Spleen (tissue), 11 donors: Measurements from ENCODE around the gene C11orf65. TPM values are rescaled to one million over a fixed set of nuclear protein-coding genes. Genes with fewer than 3 reads are reported as not detected.

ENCODE experiments used
- DNase-seq: peaks from one replicate; pipeline ENCODE4 v3.0.0-alpha.2; 2020
- H3K27ac ChIP-seq, 8 donors: fragments of 200-600 bp; sonication (generic) in 7 of 8; 1 replicate in 4 of 8; 2 replicates in 4 of 8; pipeline versions ENCODE4 v1.5.0 to v1.8.0; 2016 to 2021; ENCODE audit warnings: inconsistent platforms in 4 of 8, mild to moderate bottlenecking in 4 of 8, moderate library complexity in 1 of 8
- H3K27me3 ChIP-seq, 7 donors: fragments of 200-600 bp; sonication (generic) in 6 of 7; replicated peaks in 1 of 7; 1 replicate in 4 of 7; 2 replicates in 3 of 7; pipeline versions ENCODE4 v1.5.0 to v1.8.0; 2016 to 2021; ENCODE audit warnings: inconsistent platforms in 3 of 7, mild to moderate bottlenecking in 1 of 7
- H3K36me3 ChIP-seq, 6 donors: fragments of 200-600 bp; sonication (generic) in 5 of 6; 1 replicate in 4 of 6; 2 replicates in 2 of 6; pipeline versions ENCODE4 v1.5.0 to v1.8.0; 2016 to 2021; ENCODE audit warnings: inconsistent platforms in 2 of 6
- H3K4me1 ChIP-seq, 6 donors: fragments of 200-600 bp; sonication (generic) in 5 of 6; 1 replicate in 3 of 6; 2 replicates in 3 of 6; pipeline versions ENCODE4 v1.5.0 to v1.8.0; 2016 to 2021; ENCODE audit warnings: inconsistent platforms in 3 of 6
- H3K4me3 ChIP-seq, 8 donors: fragments of 200-600 bp; sonication (generic) in 7 of 8; 1 replicate in 4 of 8; 2 replicates in 4 of 8; pipeline versions ENCODE4 v1.5.0 to v1.8.0; 2016 to 2021; ENCODE audit warnings: inconsistent platforms in 4 of 8, mild to moderate bottlenecking in 4 of 8, moderate library complexity in 2 of 8
- H3K9me3 ChIP-seq, 8 donors: fragments of 200-600 bp; sonication (generic) in 7 of 8; 1 replicate in 4 of 8; 2 replicates in 4 of 8; pipeline versions ENCODE4 v1.5.0 to v1.8.0; 2016 to 2021; ENCODE audit warnings: inconsistent platforms in 4 of 8
- CTCF ChIP-seq, 11 experiments: fragments of 200-600 bp in 7 of 11; fragments of 450-650 bp in 4 of 11; sonication (generic) in 4 of 11; IDR thresholded peaks in 8 of 11; conservative IDR thresholded peaks in 3 of 11; 1 replicate in 7 of 11; 2 replicates in 4 of 11; pipeline versions ENCODE4 v1.4.0 to v1.8.0; 2016 to 2021; ENCODE audit warnings: antibody characterized with exemption in 11 of 11, inconsistent platforms in 4 of 11, mild to moderate bottlenecking in 1 of 11
- POLR2A ChIP-seq, 3 donors: fragments of 450-650 bp; IDR thresholded peaks; one replicate each; pipeline ENCODE4 v1.5.1; 2017; ENCODE audit warnings: antibody characterized with exemption in 3 of 3, mild to moderate bottlenecking in 1 of 3
- POLR2AphosphoS5 ChIP-seq, 3 donors: sonication (generic); formaldehyde crosslinking; IDR thresholded peaks; one replicate each; pipeline ENCODE4 v1.5.1; 2017; ENCODE audit warnings: antibody characterized with exemption in 3 of 3
- WGBS, 5 donors: extraction: QIAGEN DNeasy Blood & Tissue Kit in 3 of 5; methylation state at CpG; one replicate each; pipeline versions ENCODE4 v1.1.5 to v1.1.7; 2013 to 2018; 5-methylcytosine and 5-hydroxymethylcytosine counted together
- intact Hi-C: fragments of 100-400 bp; cut with DNase I; formaldehyde crosslinking; loops from one replicate; pipeline ENCODE4 v1.15.0; 2023; ENCODE audit warnings: low total_unique reads
- polyA plus RNA-seq, 3 donors: library from polyadenylated mRNA; stranded (reverse); fragments of 200-250 nt; gene quantifications; one replicate each; pipeline ENCODE4 v1.2.1, GENCODE V29; 2013
- total RNA-seq, 7 donors: library from RNA; depleted of rRNA in 3 of 7; stranded (reverse); fragments of >200 nt in 3 of 7; fragmentation: NEBNext Ultra II Directional in 4 of 7; extraction: Animal tissue kit (Norgen Biotek cat#: 25700) in 4 of 7; gene quantifications; one replicate each; pipeline versions ENCODE4 v1.1.0 to v1.2.1, GENCODE V29; 2016 to 2021
- donor health status: healthy with polysubstance abuse.
- donor health status: DM: no; HTN: no; CAD: no; lungs with moderate emphysema.
- donor health status: DM: no; HTN: no; CAD: no.
- donor health status: Bipolar disorder and iron deficiency.
- donor health status: healthy.
- donor health status: DM: no; HTN: no; CAD: no.
- donor health status: DM: yes; HTN: yes; CAD: no.

The C11orf65 gene
- total and polyA plus RNA-seq, 10 donors = 0.22 to 1.0 (median 0.59) TPM; not detected in 1

DNA sequence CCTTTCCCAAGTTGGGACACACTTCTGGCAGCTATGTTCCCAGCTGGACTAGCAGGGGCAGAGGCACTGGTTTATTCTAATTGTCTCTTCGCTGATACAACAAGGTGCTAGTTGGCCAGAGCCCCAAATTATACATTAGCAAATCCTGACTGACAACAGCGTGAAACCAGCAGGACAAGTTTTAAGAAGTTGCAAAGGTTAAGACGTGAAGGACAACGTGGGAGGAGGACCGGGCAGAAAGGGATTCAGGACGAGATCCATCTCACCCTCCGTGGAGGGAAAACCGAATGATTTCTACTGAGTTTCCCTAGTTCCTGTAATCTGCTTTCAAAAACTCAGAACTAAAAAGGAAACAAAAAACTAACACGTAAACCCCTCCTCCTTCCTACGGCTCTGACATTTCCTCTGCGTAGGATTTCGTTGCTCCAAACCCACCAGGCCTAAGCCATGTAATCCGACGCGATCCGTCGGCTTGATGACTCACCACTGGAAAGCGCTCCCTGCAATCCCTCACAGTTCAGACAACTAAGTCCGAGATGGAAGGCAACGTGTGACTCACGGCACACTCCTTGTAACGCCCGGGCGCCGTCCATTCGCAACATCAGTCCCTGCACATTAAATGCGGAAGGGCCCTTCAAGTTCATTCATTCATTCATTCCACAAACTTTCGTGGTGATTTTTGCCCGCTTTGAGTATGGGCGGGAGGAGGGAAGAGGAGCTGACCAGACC, 30.2 kb upstream of the C11orf65 start:
- TF ChIP-seq CTCF (IDR thresholded peaks at IDR 0.05 in 8 of 11, conservative IDR thresholded peaks at IDR 0.05 in 3 of 11) = no peak
- peak in 1 of 3 donors; percentile 59 for TF ChIP-seq POLR2A (IDR thresholded peaks at IDR 0.05)
- peak in 2 of 3 donors; percentile 87 to 88 for TF ChIP-seq POLR2AphosphoS5 (IDR thresholded peaks at IDR 0.05)
- 2 to 4% (median 2%) methylated on average over 30 of the region's 30 CpGs for WGBS, 5 donors
- intact Hi-C loops = no loop called here

GRCh38 chr11:108496643-108497256, 29.4 kb upstream of the C11orf65 start:
- WGBS, 5 donors = 90 to 98% (median 95%) methylated on average over 7 of the region's 7 CpGs
- TF ChIP-seq POLR2AphosphoS5 (IDR thresholded peaks at IDR 0.05) (no peak), POLR2A (IDR thresholded peaks at IDR 0.05) (no peak), CTCF (IDR thresholded peaks at IDR 0.05 in 8 of 11, conservative IDR thresholded peaks at IDR 0.05 in 3 of 11) (no peak)
- DNase-seq = no peak
- Histone ChIP-seq H3K4me3 (peak overlapping the region in 6 of 8 donors; percentile 72 to 93 (median 83)), H3K9me3 (no peaks in the 10 kb centered on the region), H3K27me3 (no peaks in the 10 kb centered on the region), H3K4me1 (peaks cover 4 to 21% (median 9%) of the 10 kb centered on the region in 6 donors), H3K36me3 (no peaks in the 10 kb centered on the region), H3K27ac (peak overlapping the region; percentile 89 to 93 (median 91))
- intact Hi-C loops = no loop called here

More for the DNA sequence above, 30.2 kb upstream of the C11orf65 start:
- Histone ChIP-seq H3K9me3 (no peaks in the 10 kb centered on the region), H3K4me3 (peak overlapping the region; percentile 65 to 93 (median 81)), H3K27me3 (no peaks in the 10 kb centered on the region), H3K36me3 (no peaks in the 10 kb centered on the region), H3K27ac (peak overlapping the region; percentile 89 to 93 (median 91)), H3K4me1 (peaks cover 4 to 21% (median 9%) of the 10 kb centered on the region in 6 donors)
- peak; percentile 87 for DNase-seq

DNA sequence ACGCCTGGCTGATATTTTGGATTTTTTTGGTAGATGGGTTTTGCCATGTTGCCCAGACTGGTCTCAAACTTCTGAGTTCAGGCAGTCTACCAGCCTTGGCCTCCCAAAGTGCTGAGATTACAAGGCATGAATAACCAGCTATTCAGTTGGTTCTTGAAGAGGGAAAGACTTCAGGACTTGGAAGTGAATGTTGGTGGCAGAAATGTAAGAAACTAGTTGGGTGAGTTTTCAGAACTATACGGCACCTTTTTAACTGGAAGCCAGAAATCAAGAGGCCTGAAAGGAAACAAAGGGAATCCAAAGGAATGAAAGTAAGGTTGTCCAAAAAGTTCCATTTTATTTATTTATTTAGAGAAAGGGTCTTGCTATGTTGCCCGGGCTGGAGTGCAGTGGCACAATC, 28.0 kb upstream of the C11orf65 start:
- TF ChIP-seq CTCF (IDR thresholded peaks at IDR 0.05 in 8 of 11, conservative IDR thresholded peaks at IDR 0.05 in 3 of 11) (no peak), POLR2AphosphoS5 (IDR thresholded peaks at IDR 0.05) (no peak)
- Histone ChIP-seq H3K27ac (no peak overlapping the region), H3K27me3 (no peaks in the 10 kb centered on the region), H3K36me3 (peaks cover 0 to 7% (median 2%) of the 10 kb centered on the region in 6 donors), H3K4me1 (peaks cover 4 to 21% (median 9%) of the 10 kb centered on the region in 6 donors), H3K4me3 (no peak overlapping the region), H3K9me3 (no peaks in the 10 kb centered on the region)
- DNase-seq = no peak
- intact Hi-C loops = no loop called here
- 94 to 97% (median 97%) methylated on average over 3 of the region's 3 CpGs for WGBS, 5 donors

DNA sequence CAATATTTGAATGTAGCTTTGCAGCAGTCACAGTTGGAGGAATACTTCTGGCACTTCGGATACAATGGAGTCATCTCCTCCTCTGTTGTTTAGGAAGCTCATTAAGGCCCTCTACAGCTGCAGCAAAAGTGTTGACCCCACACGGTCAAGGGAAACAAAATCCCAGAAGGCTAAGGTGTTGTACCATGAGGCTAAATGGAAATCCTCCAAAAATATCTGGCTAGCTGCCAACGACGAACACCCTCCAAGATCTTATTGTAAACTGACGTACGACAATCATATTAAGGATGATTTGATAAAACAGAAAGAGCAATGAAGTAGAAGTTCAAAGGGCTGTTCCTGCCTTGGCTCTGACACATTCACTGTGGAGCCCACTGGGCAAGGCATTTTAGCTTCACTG, 26.9 kb upstream of the C11orf65 start:
- TF ChIP-seq POLR2AphosphoS5 (IDR thresholded peaks at IDR 0.05) (no peak), POLR2A (IDR thresholded peaks at IDR 0.05) (no peak), CTCF (IDR thresholded peaks at IDR 0.05 in 8 of 11, conservative IDR thresholded peaks at IDR 0.05 in 3 of 11) (no peak)
- H3K4me1 ChIP-seq = peaks cover 4 to 21% (median 9%) of the 10 kb centered on the region in 6 donors
- no peak for DNase-seq
- no peaks in the 10 kb centered on the region for H3K27me3 ChIP-seq
- H3K27ac ChIP-seq = no peak overlapping the region
- H3K36me3 ChIP-seq = peaks cover 0 to 18% (median 11%) of the 10 kb centered on the region in 6 donors
- intact Hi-C loops = no loop called here
- 81 to 88% (median 86%) methylated on average over 6 of the region's 6 CpGs for WGBS, 5 donors
- H3K9me3 ChIP-seq = no peaks in the 10 kb centered on the region
- H3K4me3 ChIP-seq = no peak overlapping the region
